ENCODE results near the gene SERGEF.

The SERGEF gene

GRCh38 chr11:17766590-17766989, 246.3 kb downstream of the SERGEF start:
- peak in 1 of 10 donors; percentile 54 for DNase-seq
- intact Hi-C loops (cut with DNase I): no loop called here

GRCh38 chr11:17766073-17766359, 246.8 kb downstream of the SERGEF start:
- intact Hi-C loops (cut with DNase I): no loop called here
- peak in 1 of 10 donors; percentile 79 for DNase-seq

- intact Hi-C loops (cut with DNase I): no loop called here
- DNase-seq: peak in 5 of 10 donors; percentile 27 to 81 (median 56)
Measured at GRCh38 chr11:17765356-17766072, 247.3 kb downstream of the SERGEF start.

GRCh38 chr11:17764446-17765218, 248.2 kb downstream of the SERGEF start:
- DNase-seq: peak in 4 of 10 donors; percentile 26 to 74 (median 70)
- intact Hi-C loops (cut with DNase I): no loop called here

GRCh38 chr11:17763703-17764102, 249.1 kb downstream of the SERGEF start:
- intact Hi-C loops (cut with DNase I): no loop called here
- DNase-seq: no peak

GRCh38 chr11:17763244-17763643, 249.6 kb downstream of the SERGEF start:
- intact Hi-C loops (cut with DNase I): no loop called here

GRCh38 chr11:17762309-17762974, 250.4 kb downstream of the SERGEF start:
- intact Hi-C loops (cut with DNase I): no loop called here
- peak in 4 of 10 donors; percentile 18 to 74 (median 46) for DNase-seq

More at GRCh38 chr11:17763244-17763643, 249.6 kb downstream of the SERGEF start:
- peak in 3 of 10 donors; percentile 9 to 61 (median 54) for DNase-seq

- intact Hi-C loops (cut with DNase I): no loop called here
- peak in 6 of 10 donors; percentile 27 to 91 (median 52) for DNase-seq
Measured at GRCh38 chr11:17760102-17761029, 252.5 kb downstream of the SERGEF start.

GRCh38 chr11:17755891-17756290, 257.0 kb downstream of the SERGEF start:
- DNase-seq: peak in 4 of 10 donors; percentile 24 to 78 (median 58)
- intact Hi-C loops (cut with DNase I): no loop called here

GRCh38 chr11:17753641-17754040, 259.2 kb downstream of the SERGEF start:
- intact Hi-C loops (cut with DNase I): no loop called here
- DNase-seq: peak in 4 of 10 donors; percentile 27 to 89 (median 82)

GRCh38 chr11:17753153-17753552, 259.7 kb downstream of the SERGEF start:
- intact Hi-C loops (cut with DNase I): no loop called here
- DNase-seq: peak in 3 of 10 donors; percentile 67 to 84 (median 68)

GRCh38 chr11:17752144-17752543, 260.7 kb downstream of the SERGEF start:
- peak in 6 of 10 donors; percentile 63 to 94 (median 81) for DNase-seq
- intact Hi-C loops (cut with DNase I): no loop called here

GRCh38 chr11:17751558-17751957, 261.3 kb downstream of the SERGEF start:
- intact Hi-C loops (cut with DNase I): no loop called here
- peak in 3 of 10 donors; percentile 6 to 72 (median 31) for DNase-seq

GRCh38 chr11:17750801-17751165, 262.1 kb downstream of the SERGEF start:
- no peak for DNase-seq
- intact Hi-C loops (cut with DNase I): no loop called here

GRCh38 chr11:17750013-17750800, 262.6 kb downstream of the SERGEF start:
- peak in 4 of 10 donors; percentile 1 to 59 (median 50) for DNase-seq
- intact Hi-C loops (cut with DNase I): no loop called here

GRCh38 chr11:17748761-17749721, 263.8 kb downstream of the SERGEF start:
- DNase-seq: peak in 3 of 10 donors; percentile 44 to 67 (median 63)
- intact Hi-C loops (cut with DNase I): no loop called here

GRCh38 chr11:17748044-17748443, 264.8 kb downstream of the SERGEF start:
- intact Hi-C loops (cut with DNase I): no loop called here
- peak in 1 of 10 donors; percentile 62 for DNase-seq

Measured in posterior cingulate gyrus (tissue), 11 donors.